GM10248 (cell line): ENCODE measurements around the gene MICAL2.

Experiments
- CTCF ChIA-PET: fragments of 300-600 bp; sonication (Branson Sonifier 250); formaldehyde crosslinking; extraction: SDS; loops from one replicate; lab custom pipeline; 2021; ENCODE audit warnings: antibody characterized with exemption; lab: Yijun Ruan, JAX
- POLR2A ChIA-PET: fragments of 350-650 bp; sonication (Branson Sonifier 250); formaldehyde crosslinking; extraction: SDS; loops from one replicate; lab custom pipeline; 2020; ENCODE audit warnings: antibody characterized with exemption; lab: Yijun Ruan, JAX
- DNase-seq: peaks from one replicate; pipeline ENCODE4 v3.0.0; 2012; ENCODE audit errors: extremely low spot score
- CTCF ChIP-seq: IDR thresholded peaks from 2 replicates; pipeline ENCODE4 v1.5.1; 2012; ENCODE audit warnings: mild to moderate bottlenecking, low read depth; ENCODE audit errors: extremely low read depth, missing control alignments, control extremely low read depth

MICAL2 gene

GRCh38 chr11:12110201-12110713 is at the start of gene MICAL2:
MICAL2 (plus strand) TSS chr11:12110590; CDS start chr11:12162156, 51,566 bp downstream.
- no peak for TF ChIP-seq CTCF
- DNase-seq, result peak; percentile 93
- ChIA-PET POLR2A (no interaction called here), CTCF (no interaction called here)

DNA sequence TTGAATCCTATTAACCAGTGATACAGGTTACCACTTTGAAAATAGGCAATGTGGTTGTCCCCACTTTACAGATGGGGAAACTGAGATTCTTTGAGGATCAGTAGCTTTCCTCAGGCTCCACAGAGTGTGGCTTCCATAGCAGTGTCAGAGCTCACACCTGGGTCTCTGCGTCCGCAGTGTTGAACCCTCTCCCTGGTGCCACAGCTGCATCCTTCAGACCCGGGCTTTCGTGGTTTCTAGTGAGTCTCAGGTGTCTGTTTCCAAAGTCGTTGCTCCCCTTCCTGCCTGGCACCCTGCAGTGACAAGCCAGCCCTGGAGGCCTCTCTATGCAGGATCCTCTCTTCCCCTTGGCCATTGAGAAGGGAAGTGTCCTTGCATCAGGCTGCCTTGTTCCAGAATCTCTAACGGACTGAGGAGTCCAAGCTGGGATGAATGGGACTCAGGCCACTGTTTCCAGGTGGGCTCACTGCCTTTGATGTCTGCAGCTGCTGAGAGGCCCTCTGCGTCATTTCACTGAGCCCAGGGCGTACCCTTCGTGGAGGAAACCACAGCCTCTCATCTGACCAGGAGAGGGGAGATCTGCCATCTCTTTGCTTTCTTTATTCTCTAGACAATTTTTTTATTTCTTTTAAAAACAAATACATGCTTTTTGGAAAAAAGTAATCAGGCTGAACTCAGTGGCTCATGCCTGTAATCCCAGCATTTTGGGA is 48.4 kb upstream of the MICAL2 start:
- TF ChIP-seq CTCF, result no peak
- ChIA-PET CTCF (interaction anchor here (1.4 to 28.7 kb wide), 7 partner anchors 10 to 222 kb away, joined by 4 to 578 read pairs (median 7); no protein-coding TSS in a partner anchor), POLR2A (no interaction called here)
- no peak for DNase-seq

- POLR2A ChIA-PET, result no interaction called here
- no peak for DNase-seq
- no peak for TF ChIP-seq CTCF
- CTCF ChIA-PET, result interaction anchor here (1.0 to 28.7 kb wide), 6 partner anchors 12 to 825 kb away, joined by 3 to 578 read pairs (median 4); no protein-coding TSS in a partner anchor
Measured at GRCh38 chr11:12063251-12063650, 47.1 kb upstream of the MICAL2 start.

- no peak for TF ChIP-seq CTCF
- no peak for DNase-seq
- ChIA-PET POLR2A (no interaction called here), CTCF (interaction anchor here (1.7 to 28.7 kb wide), 4 partner anchors 11 to 220 kb away, joined by 3 to 578 read pairs (median 6); no protein-coding TSS in a partner anchor)
Measured at GRCh38 chr11:12064136-12064953, 46.0 kb upstream of the MICAL2 start.

DNA sequence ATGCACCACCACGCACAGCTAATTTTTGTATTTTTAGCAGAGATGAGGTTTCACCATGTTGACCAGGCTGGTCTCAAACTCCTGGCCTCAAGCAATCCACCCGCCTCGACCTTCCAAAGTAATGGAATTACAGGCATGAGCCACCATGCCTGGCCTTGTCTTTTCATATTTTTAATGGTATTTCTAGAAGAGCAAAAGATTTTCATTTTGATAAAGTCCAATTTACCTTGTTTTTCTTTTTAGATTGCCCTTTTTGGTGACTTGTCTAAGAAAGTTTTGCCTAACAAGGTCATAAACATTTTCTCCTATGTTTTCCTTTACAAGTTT is 45.5 kb upstream of the MICAL2 start:
- POLR2A ChIA-PET, result no interaction called here
- TF ChIP-seq CTCF, result no peak
- CTCF ChIA-PET, result interaction anchor here (1.7 to 28.7 kb wide), 3 partner anchors 11 to 220 kb away, joined by 3 to 578 read pairs (median 4); no protein-coding TSS in a partner anchor
- DNase-seq, result no peak

DNA sequence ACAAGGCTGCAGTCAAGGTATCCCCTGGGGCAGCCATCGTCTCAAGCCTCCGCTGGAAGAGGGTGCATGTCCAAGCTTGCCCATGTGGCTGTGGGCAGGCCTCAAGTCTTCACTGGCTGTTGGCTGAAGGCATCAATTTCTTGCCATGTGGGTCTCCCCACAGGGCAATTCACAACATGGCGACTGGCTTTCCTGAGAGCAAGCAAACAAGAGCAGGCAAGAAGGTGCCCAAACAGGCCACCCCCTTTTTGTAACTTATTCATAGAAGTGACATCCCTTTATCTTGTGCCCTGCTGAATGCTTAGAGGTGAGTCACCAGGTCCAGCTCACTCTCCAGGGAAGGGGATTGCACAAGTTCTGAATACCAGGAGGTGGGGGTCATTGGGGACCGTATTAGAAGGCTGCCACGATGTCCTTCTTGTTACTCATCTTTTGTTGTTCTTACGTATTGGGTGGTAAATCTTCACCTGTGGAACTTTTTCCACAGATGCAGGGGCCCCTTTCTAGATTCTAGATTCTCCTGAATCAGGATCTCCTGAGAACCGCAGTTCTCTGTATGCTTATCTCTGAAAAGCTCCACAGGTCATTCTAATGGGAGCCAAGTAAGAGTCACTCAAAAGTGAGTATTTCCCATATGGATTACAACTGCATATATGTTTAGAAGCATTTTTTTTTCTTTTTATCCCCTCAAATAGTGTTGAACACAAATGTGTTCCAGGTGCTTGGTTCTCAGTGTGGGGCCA is 44.2 kb upstream of the MICAL2 start:
- no peak for DNase-seq
- ChIA-PET POLR2A (no interaction called here), CTCF (interaction anchor here (1.3 to 28.7 kb wide), 6 partner anchors 13 to 218 kb away, joined by 3 to 578 read pairs (median 4); no protein-coding TSS in a partner anchor)
- TF ChIP-seq CTCF, result no peak
